GM18499 (cell line): Measurements from ENCODE around the gene ARHGAP10.

Experiments used
- ATAC-seq: cut with Tn5 transposase; IDR thresholded peaks from one replicate; pipeline ENCODE4 v1.9.1; 2021; ENCODE audit warnings: moderate number of reproducible peaks; ENCODE audit not compliant: insufficient read depth, unreplicated experiment

The ARHGAP10 gene

GRCh38 chr4:148007314-148007760, 275.4 kb downstream of the ARHGAP10 start:
- no peak for ATAC-seq

GRCh38 chr4:148007792-148008191, 275.9 kb downstream of the ARHGAP10 start:
- ATAC-seq = no peak

GRCh38 chr4:148015058-148015457, 283.2 kb downstream of the ARHGAP10 start:
- ATAC-seq = no peak

GRCh38 chr4:148015468-148015867, 283.6 kb downstream of the ARHGAP10 start:
- no peak for ATAC-seq

- ATAC-seq = no peak
These were observed 284.3 kb downstream of the ARHGAP10 start for GRCh38 chr4:148016063-148016637.

GRCh38 chr4:148017801-148018200, 285.9 kb downstream of the ARHGAP10 start:
- ATAC-seq = no peak

GRCh38 chr4:148021686-148022085, 289.8 kb downstream of the ARHGAP10 start:
- ATAC-seq = no peak

- ATAC-seq = no peak
These were observed 291.1 kb downstream of the ARHGAP10 start for GRCh38 chr4:148022975-148023374.

GRCh38 chr4:148023512-148024181, 291.8 kb downstream of the ARHGAP10 start:
- ATAC-seq = no peak

GRCh38 chr4:148025981-148026380, 294.1 kb downstream of the ARHGAP10 start:
- ATAC-seq = no peak

GRCh38 chr4:148027201-148027600, 295.3 kb downstream of the ARHGAP10 start:
- no peak for ATAC-seq

GRCh38 chr4:148029781-148030180, 297.9 kb downstream of the ARHGAP10 start:
- ATAC-seq = no peak

- no peak for ATAC-seq
These were observed 298.4 kb downstream of the ARHGAP10 start for GRCh38 chr4:148030193-148030873.

GRCh38 chr4:148034813-148035212, 302.9 kb downstream of the ARHGAP10 start:
- ATAC-seq = no peak

- ATAC-seq = no peak
These were observed 309.9 kb downstream of the ARHGAP10 start for GRCh38 chr4:148041606-148042329.

- no peak for ATAC-seq
These were observed 312.4 kb downstream of the ARHGAP10 start for GRCh38 chr4:148044089-148044911.

- ATAC-seq = peak; percentile 96
These were observed 313.0 kb downstream of the ARHGAP10 start for GRCh38 chr4:148044912-148045352.

- ATAC-seq = no peak
These were observed 316.7 kb downstream of the ARHGAP10 start for GRCh38 chr4:148048598-148048997.

- ATAC-seq = no peak
These were observed 319.5 kb downstream of the ARHGAP10 start for GRCh38 chr4:148051403-148051802.

GRCh38 chr4:148052448-148052847, 320.6 kb downstream of the ARHGAP10 start:
- ATAC-seq = no peak
